K562 (cell line): ENCODE measurements around the gene MADD. TPM values are rescaled to one million over a fixed set of nuclear protein-coding genes. Genes with fewer than 3 reads are reported as not detected.
A peak's percentile ranks its signal among the peaks of the same experiment; 100 is the strongest.

Source experiments
- CEBPZ ChIP-seq: fragments of 150-350 bp; IDR thresholded peaks from 2 replicates; pipeline ENCODE4 v1.6.1; 2014; ENCODE audit warnings: low read depth, mild to moderate bottlenecking, low read length, borderline replicate concordance
- ELF1 ChIP-seq: fragments of 200-800 bp; sonication (Bioruptor generic); IDR thresholded peaks from 2 replicates; pipeline ENCODE4 v1.6.1; 2016; ENCODE audit warnings: missing genetic modification characterization, missing compliant biosample characterization
- KLF10 ChIP-seq: fragments of 250-450 bp; sonication (Bioruptor Pico); IDR thresholded peaks from 2 replicates; pipeline ENCODE4 v1.6.1; 2021; ENCODE audit warnings: matching md5 sums
- MAFG ChIP-seq: fragments of 450-650 bp; conservative IDR thresholded peaks from 2 replicates; pipeline ENCODE4 v1.6.1; 2016; ENCODE audit warnings: missing genetic modification characterization, missing compliant biosample characterization
- NRF1 ChIP-seq, 2 experiments: fragments of 450-650 bp; IDR thresholded peaks in 1 of 2; conservative IDR thresholded peaks in 1 of 2; 2 replicates each; pipeline ENCODE4 v1.6.1; 2014; ENCODE audit warnings: mild to moderate bottlenecking in 2 of 2
- PHF8 ChIP-seq: fragments of 200-600 bp; sonication (generic); IDR thresholded peaks from 2 replicates; pipeline ENCODE4 v1.6.1; 2012; ENCODE audit warnings: mixed run types, mild to moderate bottlenecking, inconsistent platforms, low read length, moderate library complexity, borderline replicate concordance
- PRPF4 ChIP-seq: fragments of 200-400 bp; formaldehyde crosslinking; IDR thresholded peaks from one replicate; pipeline ENCODE4 v1.6.1; 2017; ENCODE audit warnings: low read length, low read depth, mild to moderate bottlenecking; ENCODE audit not compliant: insufficient read depth, poor library complexity, severe bottlenecking
- RAD51 ChIP-seq: fragments of 450-650 bp; IDR thresholded peaks from 2 replicates; pipeline ENCODE4 v1.7.1; 2016; ENCODE audit warnings: low read depth, mild to moderate bottlenecking, borderline replicate concordance
- SMAD3 ChIP-seq: fragments of 450-650 bp; formaldehyde crosslinking; conservative IDR thresholded peaks from 2 replicates; pipeline ENCODE4 v1.4.0; 2020; ENCODE audit warnings: mild to moderate bottlenecking
- TOE1 ChIP-seq, 2 experiments: fragments of 450-650 bp in 1 of 2; sonication (generic) in 1 of 2; formaldehyde crosslinking in 1 of 2; IDR thresholded peaks; 2 replicates each; pipeline versions ENCODE4 v1.7.1 to v1.8.0; 2016 to 2022; ENCODE audit warnings: borderline replicate concordance in 2 of 2, mild to moderate bottlenecking in 2 of 2, antibody characterized with exemption in 1 of 2, inconsistent platforms in 1 of 2, low read depth in 1 of 2, missing genetic modification reagents in 1 of 2, moderate library complexity in 1 of 2
- ZNF12 ChIP-seq: sonication (generic); formaldehyde crosslinking; IDR thresholded peaks from 2 replicates; pipeline ENCODE4 v1.4.0; 2020; ENCODE audit warnings: mild to moderate bottlenecking, missing genetic modification reagents
- ZNF717 ChIP-seq: fragments of 250-450 bp; sonication (Bioruptor Pico); IDR thresholded peaks from 2 replicates; pipeline ENCODE4 v1.5.0; 2021
- ZSCAN32 ChIP-seq: fragments of 450-650 bp; formaldehyde crosslinking; IDR thresholded peaks from 2 replicates; pipeline ENCODE4 v1.4.0; 2020; ENCODE audit warnings: mild to moderate bottlenecking, moderate library complexity
- polyA plus RNA-seq, 8 experiments: library from polyadenylated mRNA; depleted of rRNA in 4 of 8; stranded (reverse) in 5 of 8; unstranded in 3 of 8; fragments of >200 nt; fragmentation: Nextera tagmentation in 2 of 8; fragmentation: Illumina TruSeq in 1 of 8; extraction: Ambion mirVana in 2 of 8; extraction: Trizol in 1 of 8; gene quantifications; 2 replicates each; pipeline versions ENCODE4 v1.2.1 to v1.2.3, GENCODE V29; 2011 to 2014; ENCODE audit warnings: inconsistent platforms in 1 of 8, missing spikeins in 1 of 8
- total RNA-seq, 7 experiments: library from RNA; depleted of rRNA in 6 of 7; stranded (reverse); fragments of >200 nt in 6 of 7; fragmentation: Illumina TruSeq in 2 of 7; extraction: Trizol in 2 of 7; gene quantifications; 2 replicates each; pipeline versions ENCODE4 v1.2.1 to v1.2.3, GENCODE V29; 2011 to 2021; ENCODE audit warnings: low replicate concordance in 1 of 7
- TF ChIP-seq, protein P1 (sequence below): fragments of 250-450 bp; sonication (Bioruptor Pico); IDR thresholded peaks from 2 replicates; pipeline ENCODE4 v1.5.0; 2020; ENCODE audit warnings: mild to moderate bottlenecking
- TF ChIP-seq, protein P2 (sequence below): fragments of 250-450 bp; sonication (Bioruptor Pico); IDR thresholded peaks from 2 replicates; pipeline ENCODE4 v1.5.0; 2021
- TF ChIP-seq, protein P3 (sequence below), 3 experiments: fragments of 200-800 bp in 1 of 3; fragments of 250-450 bp in 1 of 3; fragments of 450-650 bp in 1 of 3; sonication (Bioruptor Pico) in 1 of 3; sonication (Bioruptor generic) in 1 of 3; formaldehyde crosslinking in 1 of 3; IDR thresholded peaks; 2 replicates each; pipeline versions ENCODE4 v1.6.1 to v1.8.0; 2016 to 2022; ENCODE audit warnings: mild to moderate bottlenecking in 2 of 3, missing genetic modification characterization in 2 of 3, missing compliant biosample characterization in 1 of 3, moderate library complexity in 1 of 3

MADD gene
- total and polyA plus RNA-seq, 9 of the 15 experiments (the other 6 are each of a cell fraction or from before 2014, with no cell fraction given) = 0.68 to 57.6 (median 33.6) TPM

DNA sequence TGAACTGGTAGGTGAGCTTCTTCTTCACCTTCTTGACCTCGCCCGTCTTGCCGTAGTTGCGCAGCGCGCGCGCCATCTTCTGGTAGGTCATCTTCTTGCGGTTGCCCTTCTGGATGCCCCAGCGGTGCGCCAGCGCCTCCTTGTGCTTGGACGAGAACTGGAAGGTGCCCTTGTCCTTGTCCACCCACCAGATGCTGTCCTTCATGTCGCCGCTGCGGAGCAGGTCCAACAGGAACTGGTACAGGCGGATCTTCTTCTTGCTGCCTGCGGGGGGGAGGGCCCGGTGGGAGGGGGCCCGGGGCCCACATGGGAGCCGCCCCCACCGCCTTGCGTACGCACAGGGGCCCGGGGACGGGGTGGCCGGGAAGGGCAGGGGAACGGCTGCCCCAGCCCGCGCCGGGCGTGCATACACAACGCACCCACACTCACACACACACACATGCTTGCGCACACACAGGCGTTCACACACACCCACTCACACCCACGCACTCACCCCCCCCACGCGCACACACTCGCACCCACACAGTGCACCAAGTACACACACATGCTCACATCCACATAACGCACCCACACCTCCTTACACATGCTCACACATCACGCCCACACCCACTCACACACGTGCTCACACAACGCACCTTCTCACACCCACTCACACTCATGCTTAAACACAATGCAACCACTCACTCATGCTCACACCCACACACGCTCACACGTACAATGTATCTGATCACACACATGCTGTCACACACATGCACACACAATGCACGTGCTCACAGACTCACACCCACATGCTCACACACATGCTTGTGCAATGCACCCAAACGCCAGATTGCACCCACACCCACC is 85.6 kb downstream of the MADD start (continued):
- TF ChIP-seq, protein P1, sequence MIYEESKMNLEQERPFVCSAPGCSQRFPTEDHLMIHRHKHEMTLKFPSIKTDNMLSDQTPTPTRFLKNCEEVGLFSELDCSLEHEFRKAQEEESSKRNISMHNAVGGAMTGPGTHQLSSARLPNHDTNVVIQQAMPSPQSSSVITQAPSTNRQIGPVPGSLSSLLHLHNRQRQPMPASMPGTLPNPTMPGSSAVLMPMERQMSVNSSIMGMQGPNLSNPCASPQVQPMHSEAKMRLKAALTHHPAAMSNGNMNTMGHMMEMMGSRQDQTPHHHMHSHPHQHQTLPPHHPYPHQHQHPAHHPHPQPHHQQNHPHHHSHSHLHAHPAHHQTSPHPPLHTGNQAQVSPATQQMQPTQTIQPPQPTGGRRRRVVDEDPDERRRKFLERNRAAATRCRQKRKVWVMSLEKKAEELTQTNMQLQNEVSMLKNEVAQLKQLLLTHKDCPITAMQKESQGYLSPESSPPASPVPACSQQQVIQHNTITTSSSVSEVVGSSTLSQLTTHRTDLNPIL (CRISPR knock-in tag) = no peak
- TF ChIP-seq PHF8 (no peak), SMAD3 (no peak), KLF10 (CRISPR knock-in tag) (no peak), NRF1 (conservative IDR thresholded peaks at IDR 0.05 in 1 of 2, IDR thresholded peaks at IDR 0.05 in 1 of 2) (peak; percentile 29 to 56; a peak in 3 of 4 replicates), TOE1 (IDR thresholded peaks at IDR 0.05; ENCODE audit: borderline replicate concordance) (no peak), TOE1 (CRISPR knock-in tag; IDR thresholded peaks at IDR 0.05; ENCODE audit: borderline replicate concordance, low read depth) (no peak), RAD51 (no peak), ZNF717 (CRISPR knock-in tag) (no peak), PRPF4 (no peak), CEBPZ (no peak), ELF1 (tag) (no peak), ZNF12 (CRISPR knock-in tag) (no peak), ZSCAN32 (CRISPR knock-in tag) (no peak), MAFG (tag) (no peak)
- TF ChIP-seq, protein P2, sequence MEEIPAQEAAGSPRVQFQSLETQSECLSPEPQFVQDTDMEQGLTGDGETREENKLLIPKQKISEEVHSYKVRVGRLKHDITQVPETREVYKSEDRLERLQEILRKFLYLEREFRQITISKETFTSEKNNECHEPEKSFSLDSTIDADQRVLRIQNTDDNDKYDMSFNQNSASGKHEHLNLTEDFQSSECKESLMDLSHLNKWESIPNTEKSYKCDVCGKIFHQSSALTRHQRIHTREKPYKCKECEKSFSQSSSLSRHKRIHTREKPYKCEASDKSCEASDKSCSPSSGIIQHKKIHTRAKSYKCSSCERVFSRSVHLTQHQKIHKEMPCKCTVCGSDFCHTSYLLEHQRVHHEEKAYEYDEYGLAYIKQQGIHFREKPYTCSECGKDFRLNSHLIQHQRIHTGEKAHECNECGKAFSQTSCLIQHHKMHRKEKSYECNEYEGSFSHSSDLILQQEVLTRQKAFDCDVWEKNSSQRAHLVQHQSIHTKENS (CRISPR knock-in tag) = no peak
- TF ChIP-seq, protein P3, sequence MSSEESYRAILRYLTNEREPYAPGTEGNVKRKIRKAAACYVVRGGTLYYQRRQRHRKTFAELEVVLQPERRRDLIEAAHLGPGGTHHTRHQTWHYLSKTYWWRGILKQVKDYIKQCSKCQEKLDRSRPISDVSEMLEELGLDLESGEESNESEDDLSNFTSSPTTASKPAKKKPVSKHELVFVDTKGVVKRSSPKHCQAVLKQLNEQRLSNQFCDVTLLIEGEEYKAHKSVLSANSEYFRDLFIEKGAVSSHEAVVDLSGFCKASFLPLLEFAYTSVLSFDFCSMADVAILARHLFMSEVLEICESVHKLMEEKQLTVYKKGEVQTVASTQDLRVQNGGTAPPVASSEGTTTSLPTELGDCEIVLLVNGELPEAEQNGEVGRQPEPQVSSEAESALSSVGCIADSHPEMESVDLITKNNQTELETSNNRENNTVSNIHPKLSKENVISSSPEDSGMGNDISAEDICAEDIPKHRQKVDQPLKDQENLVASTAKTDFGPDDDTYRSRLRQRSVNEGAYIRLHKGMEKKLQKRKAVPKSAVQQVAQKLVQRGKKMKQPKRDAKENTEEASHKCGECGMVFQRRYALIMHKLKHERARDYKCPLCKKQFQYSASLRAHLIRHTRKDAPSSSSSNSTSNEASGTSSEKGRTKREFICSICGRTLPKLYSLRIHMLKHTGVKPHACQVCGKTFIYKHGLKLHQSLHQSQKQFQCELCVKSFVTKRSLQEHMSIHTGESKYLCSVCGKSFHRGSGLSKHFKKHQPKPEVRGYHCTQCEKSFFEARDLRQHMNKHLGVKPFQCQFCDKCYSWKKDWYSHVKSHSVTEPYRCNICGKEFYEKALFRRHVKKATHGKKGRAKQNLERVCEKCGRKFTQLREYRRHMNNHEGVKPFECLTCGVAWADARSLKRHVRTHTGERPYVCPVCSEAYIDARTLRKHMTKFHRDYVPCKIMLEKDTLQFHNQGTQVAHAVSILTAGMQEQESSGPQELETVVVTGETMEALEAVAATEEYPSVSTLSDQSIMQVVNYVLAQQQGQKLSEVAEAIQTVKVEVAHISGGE (CRISPR knock-in tag; IDR thresholded peaks at IDR 0.05) = peak in 1 of 3 experiments; percentile 65; a peak in 1 of 6 replicates
